GM19438 (cell line): Measurements from ENCODE around the gene TSC22D3.
"Not testable (repeated sequence)": the region's sequence is repeated elsewhere in the genome, so short reads cannot be mapped to it uniquely, and the experiment has no call there.

ENCODE experiments used
- ATAC-seq: cut with Tn5 transposase; IDR thresholded peaks from one replicate; pipeline ENCODE4 v1.9.1; 2021; ENCODE audit warnings: low read depth; ENCODE audit not compliant: unreplicated experiment

Gene TSC22D3

GRCh38 chrX:107713543-107714205 is 61.9 kb downstream of the TSC22D3 start:
- no peak for ATAC-seq

GRCh38 chrX:107713203-107713542 is 62.4 kb downstream of the TSC22D3 start:
- ATAC-seq: no peak

- ATAC-seq: no peak
Measured at GRCh38 chrX:107712231-107713202, 63.1 kb downstream of the TSC22D3 start.

- ATAC-seq: no peak
Measured at GRCh38 chrX:107711521-107712181, 63.9 kb downstream of the TSC22D3 start.

- peak; percentile 76 for ATAC-seq
Measured at GRCh38 chrX:107710617-107711391, 64.8 kb downstream of the TSC22D3 start.

- peak; percentile 29 for ATAC-seq
Measured at GRCh38 chrX:107709266-107709806, 66.3 kb downstream of the TSC22D3 start.

GRCh38 chrX:107708762-107709161 is 66.8 kb downstream of the TSC22D3 start:
- ATAC-seq: no peak

GRCh38 chrX:107707866-107708265 is 67.7 kb downstream of the TSC22D3 start:
- no peak for ATAC-seq

- ATAC-seq: no peak
Measured at GRCh38 chrX:107706309-107706708, 69.3 kb downstream of the TSC22D3 start.

- no peak for ATAC-seq
Measured at GRCh38 chrX:107704587-107704986, 71.0 kb downstream of the TSC22D3 start.

- no peak for ATAC-seq
Measured at GRCh38 chrX:107704181-107704580, 71.4 kb downstream of the TSC22D3 start.

GRCh38 chrX:107701493-107702121 is 74.0 kb downstream of the TSC22D3 start:
- peak; percentile 78 for ATAC-seq

- no peak for ATAC-seq
Measured at GRCh38 chrX:107700790-107701189, 74.8 kb downstream of the TSC22D3 start.

- no peak for ATAC-seq
Measured at GRCh38 chrX:107700317-107700774, 75.2 kb downstream of the TSC22D3 start.

- ATAC-seq: no peak
Measured at GRCh38 chrX:107699616-107700015, 76.0 kb downstream of the TSC22D3 start.

- ATAC-seq: no peak
Measured at GRCh38 chrX:107691024-107691448, 84.6 kb downstream of the TSC22D3 start.

- ATAC-seq: no peak
Measured at GRCh38 chrX:107687445-107687844, 88.1 kb downstream of the TSC22D3 start.

GRCh38 chrX:107686792-107687191 is 88.8 kb downstream of the TSC22D3 start:
- ATAC-seq: no peak

GRCh38 chrX:107686026-107686425 is 89.6 kb downstream of the TSC22D3 start:
- ATAC-seq: no peak

GRCh38 chrX:107685586-107685985 is 90.0 kb downstream of the TSC22D3 start:
- not testable (repeated sequence) for ATAC-seq
